GM23248 (cell line): Measurements from ENCODE around the gene CAPN13. TPM values are rescaled to one million over a fixed set of nuclear protein-coding genes. Genes with fewer than 3 reads are reported as not detected.

Experiments used
- DNase-seq: peaks from one replicate; pipeline ENCODE4 v3.0.0-alpha.2; 2015
- H2AFZ ChIP-seq: fragments of 200-600 bp; sonication (generic); 2 replicates; pipeline ENCODE4 v1.6.1; 2016; ENCODE audit warnings: antibody characterized with exemption
- H3F3A ChIP-seq: fragments of 200-600 bp; sonication (generic); 2 replicates; pipeline ENCODE4 v1.6.1; 2016; ENCODE audit warnings: mild to moderate bottlenecking, antibody characterized with exemption, mixed run types; ENCODE audit not compliant: insufficient read depth
- H3K27ac ChIP-seq: fragments of 200-600 bp; sonication (generic); 2 replicates; pipeline ENCODE4 v1.5.1; 2016; ENCODE audit warnings: mild to moderate bottlenecking
- H3K27me3 ChIP-seq: fragments of 200-600 bp; sonication (generic); replicated peaks from 2 replicates; pipeline ENCODE4 v1.6.1; 2016; ENCODE audit warnings: mild to moderate bottlenecking; ENCODE audit not compliant: insufficient read depth
- H3K36me3 ChIP-seq: fragments of 200-600 bp; sonication (generic); 2 replicates; pipeline ENCODE4 v1.6.1; 2016; ENCODE audit warnings: low read depth, mild to moderate bottlenecking
- H3K4me1 ChIP-seq: fragments of 200-600 bp; sonication (generic); 2 replicates; pipeline ENCODE4 v1.6.1; 2016; ENCODE audit warnings: mild to moderate bottlenecking; ENCODE audit not compliant: insufficient read depth
- H3K4me2 ChIP-seq: fragments of 200-600 bp; sonication (generic); one replicate; pipeline ENCODE4 v1.6.1; 2016; ENCODE audit warnings: mild to moderate bottlenecking; ENCODE audit not compliant: unreplicated experiment
- H3K4me3 ChIP-seq: fragments of 200-600 bp; sonication (generic); 2 replicates; pipeline ENCODE4 v1.5.1; 2016; ENCODE audit warnings: mild to moderate bottlenecking
- H3K79me2 ChIP-seq: fragments of 200-600 bp; sonication (generic); 2 replicates; pipeline ENCODE4 v1.6.1; 2016; ENCODE audit warnings: mild to moderate bottlenecking; ENCODE audit not compliant: insufficient read depth
- H3K9ac ChIP-seq: fragments of 200-600 bp; sonication (generic); 2 replicates; pipeline ENCODE4 v1.6.1; 2016; ENCODE audit warnings: mild to moderate bottlenecking
- H3K9me2 ChIP-seq: fragments of 200-600 bp; sonication (generic); 2 replicates; pipeline ENCODE4 v1.6.1; 2016; ENCODE audit warnings: mixed run types, mild to moderate bottlenecking, moderate library complexity; ENCODE audit not compliant: insufficient read depth
- H3K9me3 ChIP-seq: fragments of 200-600 bp; sonication (generic); one replicate; pipeline ENCODE4 v1.6.1; 2017; ENCODE audit warnings: low read depth
- H4K20me1 ChIP-seq: fragments of 200-600 bp; sonication (generic); 2 replicates; pipeline ENCODE4 v1.6.0; 2016; ENCODE audit not compliant: insufficient read depth
- EZH2 ChIP-seq: fragments of 200-600 bp; sonication (generic); IDR thresholded peaks from 2 replicates; pipeline ENCODE4 v1.6.1; 2018; ENCODE audit warnings: antibody characterized with exemption, mild to moderate bottlenecking; ENCODE audit not compliant: insufficient read depth, poor library complexity, severe bottlenecking
- EZH2phosphoT487 ChIP-seq: fragments of 200-600 bp; sonication (generic); IDR thresholded peaks from 2 replicates; pipeline ENCODE4 v1.6.1; 2018; ENCODE audit warnings: antibody characterized with exemption, moderate library complexity, mild to moderate bottlenecking, low read depth; ENCODE audit not compliant: insufficient read depth
- WGBS, 2 experiments: methylation state at CpG; one replicate each; pipeline ENCODE4 v1.1.6; 2015 to 2017; ENCODE audit warnings: low lambda C conversion rate in 2 of 2, low coverage in 1 of 2; ENCODE audit errors: missing lambda C conversion rate in 2 of 2; 5-methylcytosine and 5-hydroxymethylcytosine counted together
- in situ Hi-C: fragments of 300-500 bp; cut with MboI; formaldehyde crosslinking; loops from 2 replicates; pipeline ENCODE4 v1.15.0; 2020
- polyA plus RNA-seq: library from polyadenylated mRNA; unstranded; fragments of >200 nt; fragmentation: Nextera tagmentation; extraction: Ambion mirVana; gene quantifications from 2 replicates; pipeline ENCODE4 v1.2.1, GENCODE V29; 2016
- total RNA-seq: library from RNA; depleted of rRNA; stranded (reverse); fragments of >200 nt; shearing (Covaris generic); gene quantifications from 2 replicates; pipeline ENCODE4 v1.2.3, GENCODE V29; 2014

Gene CAPN13
- total and polyA plus RNA-seq, 2 experiments from 2014 or later, result not detected

DNA sequence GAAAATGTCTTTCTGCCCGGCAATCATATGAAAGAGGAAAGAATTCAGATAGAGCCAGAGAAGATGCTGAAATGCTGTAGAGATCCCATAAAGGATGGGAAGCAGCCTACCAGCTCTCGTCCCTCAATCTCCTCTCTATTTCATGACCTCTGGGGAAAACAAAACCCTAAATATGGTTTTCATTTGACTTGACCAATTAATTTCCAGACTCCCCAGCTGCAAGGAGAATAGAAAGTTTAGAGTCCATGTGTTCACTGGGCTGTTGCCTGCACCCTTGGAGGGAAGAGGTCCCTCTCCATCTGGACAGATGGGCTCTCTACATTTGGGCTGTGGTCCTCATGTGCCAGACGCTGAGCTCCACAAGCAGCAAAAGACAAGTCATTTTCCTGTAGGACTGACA is 40.6 kb downstream of the CAPN13 start:
- Histone ChIP-seq H3K27ac (no peak overlapping the region), H2AFZ (no peak overlapping the region), H3F3A (peaks cover 8% of the 10 kb centered on the region; the same call in 1 of the 2 replicates), H3K9me3 (no peaks in the 10 kb centered on the region), H3K27me3 (peaks cover 15% of the 10 kb centered on the region; the same call in 1 of the 2 replicates), H3K9me2 (no peaks in the 10 kb centered on the region), H3K36me3 (no peaks in the 10 kb centered on the region), H4K20me1 (no peaks in the 10 kb centered on the region), H3K9ac (no peak overlapping the region), H3K4me3 (no peak overlapping the region), H3K4me1 (0 out of 2 replicates have a peak, but pooled peaks cover 12% of the 10 kb centered on the region), H3K4me2 (no peak overlapping the region), H3K79me2 (no peaks in the 10 kb centered on the region)
- WGBS, 2 experiments, result 62 to 67% methylated on average over 3 of the region's 3 CpGs
- no peak for DNase-seq
- in situ Hi-C loops, result no loop called here
- TF ChIP-seq EZH2phosphoT487 (no peak), EZH2 (no peak)

- in situ Hi-C loops, result no loop called here
- Histone ChIP-seq H3K79me2 (no peaks in the 10 kb centered on the region), H3K4me3 (no peak overlapping the region), H3K9me3 (no peaks in the 10 kb centered on the region), H3F3A (peaks cover 8% of the 10 kb centered on the region; the same call in 1 of the 2 replicates), H4K20me1 (no peaks in the 10 kb centered on the region), H3K4me2 (no peak overlapping the region), H2AFZ (no peak overlapping the region), H3K27me3 (0 out of 2 replicates have a peak, but pooled peaks cover 13% of the 10 kb centered on the region), H3K36me3 (no peaks in the 10 kb centered on the region), H3K27ac (no peak overlapping the region), H3K9ac (no peak overlapping the region), H3K4me1 (0 out of 2 replicates have a peak, but pooled peaks cover 12% of the 10 kb centered on the region), H3K9me2 (no peaks in the 10 kb centered on the region)
- DNase-seq, result no peak
- WGBS, 2 experiments, result 60 to 67% methylated on average over 12 of the region's 12 CpGs
- no peak for TF ChIP-seq EZH2
- no peak for TF ChIP-seq EZH2phosphoT487
Measured at GRCh38 chr2:30765876-30766470, 41.3 kb downstream of the CAPN13 start.

- Histone ChIP-seq H3K4me1 (0 out of 2 replicates have a peak, but pooled peaks cover 12% of the 10 kb centered on the region), H3K9me2 (no peaks in the 10 kb centered on the region), H2AFZ (no peak overlapping the region), H3K79me2 (no peaks in the 10 kb centered on the region), H4K20me1 (no peaks in the 10 kb centered on the region), H3K27me3 (0 out of 2 replicates have a peak, but pooled peaks cover 13% of the 10 kb centered on the region), H3K4me2 (no peak overlapping the region), H3F3A (peaks cover 8% of the 10 kb centered on the region; the same call in 1 of the 2 replicates), H3K9ac (no peak overlapping the region), H3K36me3 (no peaks in the 10 kb centered on the region), H3K4me3 (no peak overlapping the region), H3K9me3 (no peaks in the 10 kb centered on the region), H3K27ac (no peak overlapping the region)
- DNase-seq, result no peak
- in situ Hi-C loops, result no loop called here
- no peak for TF ChIP-seq EZH2phosphoT487
- TF ChIP-seq EZH2, result no peak
- 77 to 95% methylated on average over 4 of the region's 4 CpGs for WGBS, 2 experiments
Measured at GRCh38 chr2:30765191-30765590, 42.1 kb downstream of the CAPN13 start.

DNA sequence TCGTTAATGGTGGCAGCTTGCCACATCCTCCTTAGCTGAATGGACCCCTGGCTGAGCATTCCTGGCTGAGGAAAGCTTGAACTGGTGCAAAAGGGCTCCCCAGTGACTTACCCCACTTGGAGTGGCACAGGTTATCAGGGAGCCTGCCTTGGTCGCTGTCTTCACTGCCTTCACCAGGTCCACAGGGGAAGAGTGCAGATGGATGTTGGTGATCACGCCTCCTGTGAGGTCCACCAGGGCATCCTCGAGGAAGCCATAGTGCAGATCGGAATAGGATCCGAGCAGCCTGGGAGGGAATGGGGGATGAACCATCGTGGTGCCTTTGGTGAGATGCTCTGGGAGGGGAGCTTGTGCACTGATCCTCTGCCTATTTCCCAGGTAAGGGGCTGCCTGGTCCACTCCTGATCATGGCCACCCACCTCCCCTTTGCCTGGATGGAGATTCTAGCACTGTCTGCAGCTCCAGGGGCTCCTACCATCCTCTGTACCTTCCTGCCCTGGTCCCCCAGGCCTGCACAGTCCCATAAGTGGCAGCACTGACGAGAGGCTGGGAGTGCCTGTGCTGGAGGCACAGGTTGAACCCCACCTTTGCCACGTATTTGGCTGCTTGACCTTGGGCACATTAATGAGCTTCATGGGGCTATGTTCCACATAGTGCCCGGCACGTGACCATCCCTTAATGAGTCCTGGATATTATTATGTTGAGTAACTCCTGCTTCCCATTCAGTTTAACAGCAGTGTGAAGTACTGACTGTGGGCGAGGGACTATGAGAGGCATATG is 43.0 kb downstream of the CAPN13 start:
- no peak overlapping the region for H3K9ac ChIP-seq
- no peak for DNase-seq
- in situ Hi-C loops, result no loop called here
- no peak overlapping the region for H3K4me3 ChIP-seq
- no peaks in the 10 kb centered on the region for H3K79me2 ChIP-seq
- H4K20me1 ChIP-seq, result no peaks in the 10 kb centered on the region
- no peak overlapping the region for H2AFZ ChIP-seq
- TF ChIP-seq EZH2phosphoT487 (no peak), EZH2 (no peak)
- H3K4me1 ChIP-seq, result 0 out of 2 replicates have a peak, but pooled peaks cover 12% of the 10 kb centered on the region
- no peaks in the 10 kb centered on the region for H3K9me3 ChIP-seq
- 0 out of 2 replicates have a peak, but pooled peaks cover 13% of the 10 kb centered on the region for H3K27me3 ChIP-seq
- H3K4me2 ChIP-seq, result no peak overlapping the region
- peaks cover 8% of the 10 kb centered on the region; the same call in 1 of the 2 replicates for H3F3A ChIP-seq
- WGBS, 2 experiments, result 75 to 78% methylated on average over 12 of the region's 12 CpGs
- H3K9me2 ChIP-seq, result no peaks in the 10 kb centered on the region
- no peaks in the 10 kb centered on the region for H3K36me3 ChIP-seq
- no peak overlapping the region for H3K27ac ChIP-seq
